ENCODE results near the gene ZNF524. TPM values are rescaled to one million over a fixed set of nuclear protein-coding genes. Genes with fewer than 3 reads are reported as not detected.

The ZNF524 gene
- total and polyA plus RNA-seq, 9 of the 15 experiments (the other 6 are each of a cell fraction or from before 2014, with no cell fraction given), result 0.08 to 15.6 (median 2.9) TPM

DNA sequence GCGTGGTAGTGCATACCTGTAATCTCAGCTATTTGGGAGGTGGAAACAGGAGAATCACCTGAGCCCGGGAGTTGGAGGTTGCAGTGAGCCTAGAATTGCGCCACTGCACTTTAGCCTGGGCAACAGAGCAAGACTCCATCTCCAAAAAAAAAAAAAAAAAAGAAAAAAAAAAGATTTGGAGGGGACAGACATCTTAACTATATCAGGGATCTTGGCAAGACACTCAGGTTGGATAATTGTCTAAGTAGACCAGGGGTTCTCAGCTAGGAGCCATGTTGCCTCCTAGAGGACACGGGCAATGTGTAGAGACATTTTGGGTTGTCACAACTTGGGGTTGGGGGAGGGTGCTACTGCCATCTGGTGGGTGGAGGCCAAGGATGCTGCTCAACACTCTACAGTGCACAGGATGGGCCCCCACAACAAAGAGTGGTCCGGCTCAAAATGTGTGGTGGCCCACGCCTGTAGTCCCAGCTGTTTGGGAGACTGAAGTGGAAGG is 38.8 kb downstream of the ZNF524 start (continued):
- TF ChIP-seq ZNF644 (tag; IDR thresholded peaks at IDR 0.05; ENCODE audit: low read depth) (0 out of 2 replicates have a peak, but pooled peaks have one; percentile 33), EHMT2 (IDR thresholded peaks at IDR 0.05) (peak; percentile 71; the same call in 1 of the 2 replicates), LCOR (CRISPR knock-in tag; IDR thresholded peaks at IDR 0.05) (peak; percentile 72), FIP1L1 (IDR thresholded peaks at IDR 0.05; ENCODE audit: low read depth, low read length, poor library complexity, severe bottlenecking) (no peak), RCOR1 (IDR thresholded peaks at IDR 0.05; ENCODE audit: borderline replicate concordance in 1 of 2, low read depth in 2 of 2, low read length in 2 of 2) (0 out of 4 replicates have a peak, but pooled peaks of 1 of the 2 experiments have one; percentile 35), EP300 (IDR thresholded peaks at IDR 0.05; ENCODE audit: low read length) (0 out of 2 replicates have a peak, but pooled peaks have one; percentile 26), ZNF76 (CRISPR knock-in tag; IDR thresholded peaks at IDR 0.05; ENCODE audit: borderline replicate concordance) (no peak), FOXK2 (conservative IDR thresholded peaks at IDR 0.05 in 1 of 2, IDR thresholded peaks at IDR 0.05 in 1 of 2; ENCODE audit: low read depth in 2 of 2) (no peak), SMC3 (conservative IDR thresholded peaks at IDR 0.05; ENCODE audit: insufficient read depth, low read depth, low read length) (0 out of 2 replicates have a peak, but pooled peaks have one; percentile 14), FOXM1 (IDR thresholded peaks at IDR 0.05; ENCODE audit: low read depth) (0 out of 2 replicates have a peak, but pooled peaks have one; percentile 20), FOXM1 (CRISPR knock-in tag; IDR thresholded peaks at IDR 0.05; ENCODE audit: low read depth) (no peak), SNIP1 (IDR thresholded peaks at IDR 0.05; ENCODE audit: low read depth) (peak; percentile 61; the same call in 1 of the 2 replicates), ZNF431 (CRISPR knock-in tag; IDR thresholded peaks at IDR 0.05) (no peak), SPI1 (IDR thresholded peaks at IDR 0.05; ENCODE audit: borderline replicate concordance, low read depth, low read length) (no peak)
- TF ChIP-seq, protein P1, sequence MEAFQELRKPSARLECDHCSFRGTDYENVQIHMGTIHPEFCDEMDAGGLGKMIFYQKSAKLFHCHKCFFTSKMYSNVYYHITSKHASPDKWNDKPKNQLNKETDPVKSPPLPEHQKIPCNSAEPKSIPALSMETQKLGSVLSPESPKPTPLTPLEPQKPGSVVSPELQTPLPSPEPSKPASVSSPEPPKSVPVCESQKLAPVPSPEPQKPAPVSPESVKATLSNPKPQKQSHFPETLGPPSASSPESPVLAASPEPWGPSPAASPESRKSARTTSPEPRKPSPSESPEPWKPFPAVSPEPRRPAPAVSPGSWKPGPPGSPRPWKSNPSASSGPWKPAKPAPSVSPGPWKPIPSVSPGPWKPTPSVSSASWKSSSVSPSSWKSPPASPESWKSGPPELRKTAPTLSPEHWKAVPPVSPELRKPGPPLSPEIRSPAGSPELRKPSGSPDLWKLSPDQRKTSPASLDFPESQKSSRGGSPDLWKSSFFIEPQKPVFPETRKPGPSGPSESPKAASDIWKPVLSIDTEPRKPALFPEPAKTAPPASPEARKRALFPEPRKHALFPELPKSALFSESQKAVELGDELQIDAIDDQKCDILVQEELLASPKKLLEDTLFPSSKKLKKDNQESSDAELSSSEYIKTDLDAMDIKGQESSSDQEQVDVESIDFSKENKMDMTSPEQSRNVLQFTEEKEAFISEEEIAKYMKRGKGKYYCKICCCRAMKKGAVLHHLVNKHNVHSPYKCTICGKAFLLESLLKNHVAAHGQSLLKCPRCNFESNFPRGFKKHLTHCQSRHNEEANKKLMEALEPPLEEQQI (IDR thresholded peaks at IDR 0.05), result peak; percentile 80
- TF ChIP-seq, protein P2, sequence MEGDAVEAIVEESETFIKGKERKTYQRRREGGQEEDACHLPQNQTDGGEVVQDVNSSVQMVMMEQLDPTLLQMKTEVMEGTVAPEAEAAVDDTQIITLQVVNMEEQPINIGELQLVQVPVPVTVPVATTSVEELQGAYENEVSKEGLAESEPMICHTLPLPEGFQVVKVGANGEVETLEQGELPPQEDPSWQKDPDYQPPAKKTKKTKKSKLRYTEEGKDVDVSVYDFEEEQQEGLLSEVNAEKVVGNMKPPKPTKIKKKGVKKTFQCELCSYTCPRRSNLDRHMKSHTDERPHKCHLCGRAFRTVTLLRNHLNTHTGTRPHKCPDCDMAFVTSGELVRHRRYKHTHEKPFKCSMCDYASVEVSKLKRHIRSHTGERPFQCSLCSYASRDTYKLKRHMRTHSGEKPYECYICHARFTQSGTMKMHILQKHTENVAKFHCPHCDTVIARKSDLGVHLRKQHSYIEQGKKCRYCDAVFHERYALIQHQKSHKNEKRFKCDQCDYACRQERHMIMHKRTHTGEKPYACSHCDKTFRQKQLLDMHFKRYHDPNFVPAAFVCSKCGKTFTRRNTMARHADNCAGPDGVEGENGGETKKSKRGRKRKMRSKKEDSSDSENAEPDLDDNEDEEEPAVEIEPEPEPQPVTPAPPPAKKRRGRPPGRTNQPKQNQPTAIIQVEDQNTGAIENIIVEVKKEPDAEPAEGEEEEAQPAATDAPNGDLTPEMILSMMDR (IDR thresholded peaks at IDR 0.05 in 2 of 3, conservative IDR thresholded peaks at IDR 0.05 in 1 of 3; ENCODE audit: insufficient read depth in 2 of 3, low read depth in 1 of 3, low read length in 3 of 3), result peak; percentile 73 to 94 (median 77)
- TF ChIP-seq, protein P3, sequence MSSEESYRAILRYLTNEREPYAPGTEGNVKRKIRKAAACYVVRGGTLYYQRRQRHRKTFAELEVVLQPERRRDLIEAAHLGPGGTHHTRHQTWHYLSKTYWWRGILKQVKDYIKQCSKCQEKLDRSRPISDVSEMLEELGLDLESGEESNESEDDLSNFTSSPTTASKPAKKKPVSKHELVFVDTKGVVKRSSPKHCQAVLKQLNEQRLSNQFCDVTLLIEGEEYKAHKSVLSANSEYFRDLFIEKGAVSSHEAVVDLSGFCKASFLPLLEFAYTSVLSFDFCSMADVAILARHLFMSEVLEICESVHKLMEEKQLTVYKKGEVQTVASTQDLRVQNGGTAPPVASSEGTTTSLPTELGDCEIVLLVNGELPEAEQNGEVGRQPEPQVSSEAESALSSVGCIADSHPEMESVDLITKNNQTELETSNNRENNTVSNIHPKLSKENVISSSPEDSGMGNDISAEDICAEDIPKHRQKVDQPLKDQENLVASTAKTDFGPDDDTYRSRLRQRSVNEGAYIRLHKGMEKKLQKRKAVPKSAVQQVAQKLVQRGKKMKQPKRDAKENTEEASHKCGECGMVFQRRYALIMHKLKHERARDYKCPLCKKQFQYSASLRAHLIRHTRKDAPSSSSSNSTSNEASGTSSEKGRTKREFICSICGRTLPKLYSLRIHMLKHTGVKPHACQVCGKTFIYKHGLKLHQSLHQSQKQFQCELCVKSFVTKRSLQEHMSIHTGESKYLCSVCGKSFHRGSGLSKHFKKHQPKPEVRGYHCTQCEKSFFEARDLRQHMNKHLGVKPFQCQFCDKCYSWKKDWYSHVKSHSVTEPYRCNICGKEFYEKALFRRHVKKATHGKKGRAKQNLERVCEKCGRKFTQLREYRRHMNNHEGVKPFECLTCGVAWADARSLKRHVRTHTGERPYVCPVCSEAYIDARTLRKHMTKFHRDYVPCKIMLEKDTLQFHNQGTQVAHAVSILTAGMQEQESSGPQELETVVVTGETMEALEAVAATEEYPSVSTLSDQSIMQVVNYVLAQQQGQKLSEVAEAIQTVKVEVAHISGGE (CRISPR knock-in tag; IDR thresholded peaks at IDR 0.05), result peak in 1 of 3 experiments; percentile 28; a peak in 1 of 6 replicates
